GM20000 (cell line): ENCODE measurements around the gene ETS2.

ENCODE experiments used
- DNase-seq: peaks from one replicate; pipeline ENCODE4 v3.0.0; 2012; ENCODE audit warnings: low spot score
- TF ChIP-seq, protein P1 (sequence below): IDR thresholded peaks from 2 replicates; pipeline ENCODE4 v1.5.1; 2012; ENCODE audit warnings: mild to moderate bottlenecking, control low read depth; ENCODE audit errors: extremely low read depth, missing control alignments

The ETS2 gene

DNA sequence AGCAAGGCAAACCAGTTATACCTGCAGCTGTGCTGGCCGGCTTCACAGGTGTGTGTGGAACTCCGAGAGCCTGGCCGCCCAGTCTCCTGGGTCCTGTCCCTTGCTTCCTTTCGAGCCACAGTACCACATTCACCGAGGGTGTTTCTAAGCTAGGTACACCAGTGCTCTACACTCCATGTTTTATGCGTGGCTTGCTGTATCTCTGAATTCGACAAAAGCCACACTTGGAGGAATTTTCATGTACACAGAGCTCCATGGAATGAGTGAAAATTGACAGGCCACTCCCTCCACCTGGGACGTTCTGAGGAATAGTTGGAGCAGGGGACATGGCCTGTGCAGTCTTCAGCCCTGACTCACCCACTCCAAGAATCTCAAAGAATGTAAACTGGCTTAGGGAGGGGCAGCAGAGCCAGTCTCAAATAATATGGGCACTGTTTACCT lies 14.0 kb downstream of the ETS2 start:
- TF ChIP-seq, protein P1, sequence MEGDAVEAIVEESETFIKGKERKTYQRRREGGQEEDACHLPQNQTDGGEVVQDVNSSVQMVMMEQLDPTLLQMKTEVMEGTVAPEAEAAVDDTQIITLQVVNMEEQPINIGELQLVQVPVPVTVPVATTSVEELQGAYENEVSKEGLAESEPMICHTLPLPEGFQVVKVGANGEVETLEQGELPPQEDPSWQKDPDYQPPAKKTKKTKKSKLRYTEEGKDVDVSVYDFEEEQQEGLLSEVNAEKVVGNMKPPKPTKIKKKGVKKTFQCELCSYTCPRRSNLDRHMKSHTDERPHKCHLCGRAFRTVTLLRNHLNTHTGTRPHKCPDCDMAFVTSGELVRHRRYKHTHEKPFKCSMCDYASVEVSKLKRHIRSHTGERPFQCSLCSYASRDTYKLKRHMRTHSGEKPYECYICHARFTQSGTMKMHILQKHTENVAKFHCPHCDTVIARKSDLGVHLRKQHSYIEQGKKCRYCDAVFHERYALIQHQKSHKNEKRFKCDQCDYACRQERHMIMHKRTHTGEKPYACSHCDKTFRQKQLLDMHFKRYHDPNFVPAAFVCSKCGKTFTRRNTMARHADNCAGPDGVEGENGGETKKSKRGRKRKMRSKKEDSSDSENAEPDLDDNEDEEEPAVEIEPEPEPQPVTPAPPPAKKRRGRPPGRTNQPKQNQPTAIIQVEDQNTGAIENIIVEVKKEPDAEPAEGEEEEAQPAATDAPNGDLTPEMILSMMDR = no peak
- no peak for DNase-seq

DNA sequence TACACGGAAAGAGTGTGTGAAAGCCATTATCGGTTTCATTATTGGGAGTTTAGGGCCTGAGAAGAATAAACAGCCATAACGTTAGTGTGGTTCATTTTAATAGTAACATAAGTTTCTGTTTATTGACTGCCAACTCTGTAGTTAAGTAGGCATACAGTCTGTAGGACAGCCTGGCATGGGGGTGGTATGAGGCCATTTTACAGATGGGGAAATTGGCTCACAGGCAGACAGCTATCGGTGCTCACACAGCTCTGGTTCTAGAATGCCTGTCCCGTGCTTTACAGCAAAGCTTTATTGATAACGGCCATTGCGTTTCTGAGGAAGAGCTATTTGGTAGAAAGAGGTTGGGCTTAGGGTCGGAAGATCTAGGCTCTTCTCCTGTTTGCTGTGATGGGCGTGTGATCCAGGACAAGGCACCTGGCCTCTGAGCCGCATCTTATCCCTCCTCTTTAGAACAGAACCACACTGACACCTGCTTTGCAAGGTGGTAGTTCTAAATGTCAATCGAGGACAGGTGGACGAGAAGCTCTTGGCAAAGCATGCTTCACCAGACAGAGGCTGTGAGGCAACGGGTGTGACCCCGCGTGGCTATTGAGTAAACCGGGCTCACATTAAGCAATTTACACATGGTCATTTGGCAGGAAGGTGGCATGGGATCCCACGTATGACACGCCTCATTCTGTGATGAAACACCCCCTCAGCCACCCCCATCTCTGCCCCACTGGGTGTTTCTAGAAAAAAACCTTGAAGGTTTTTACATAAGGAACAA lies 14.9 kb downstream of the ETS2 start:
- DNase-seq = no peak

DNA sequence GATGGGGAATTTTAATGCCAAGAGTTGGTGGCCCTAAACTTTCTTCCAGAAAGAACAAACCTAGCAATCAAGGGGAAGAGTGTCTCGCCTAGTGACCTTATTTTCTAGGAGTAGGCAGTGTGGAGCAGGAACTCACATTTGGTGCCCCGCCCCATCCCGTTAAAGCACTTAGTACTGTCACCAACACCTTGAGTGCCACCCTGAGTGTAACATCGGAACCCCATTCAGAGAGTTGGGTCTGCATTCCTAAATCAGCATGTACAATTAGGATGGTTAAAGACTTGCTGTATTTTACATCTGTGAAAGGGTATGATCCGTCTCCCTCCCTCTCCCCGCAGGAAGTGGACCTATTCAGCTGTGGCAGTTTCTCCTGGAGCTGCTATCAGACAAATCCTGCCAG lies 15.5 kb downstream of the ETS2 start:
- TF ChIP-seq, protein P1 = no peak
- no peak for DNase-seq

More for the DNA sequence above, 14.9 kb downstream of the ETS2 start:
- TF ChIP-seq, protein P1 = no peak

DNA sequence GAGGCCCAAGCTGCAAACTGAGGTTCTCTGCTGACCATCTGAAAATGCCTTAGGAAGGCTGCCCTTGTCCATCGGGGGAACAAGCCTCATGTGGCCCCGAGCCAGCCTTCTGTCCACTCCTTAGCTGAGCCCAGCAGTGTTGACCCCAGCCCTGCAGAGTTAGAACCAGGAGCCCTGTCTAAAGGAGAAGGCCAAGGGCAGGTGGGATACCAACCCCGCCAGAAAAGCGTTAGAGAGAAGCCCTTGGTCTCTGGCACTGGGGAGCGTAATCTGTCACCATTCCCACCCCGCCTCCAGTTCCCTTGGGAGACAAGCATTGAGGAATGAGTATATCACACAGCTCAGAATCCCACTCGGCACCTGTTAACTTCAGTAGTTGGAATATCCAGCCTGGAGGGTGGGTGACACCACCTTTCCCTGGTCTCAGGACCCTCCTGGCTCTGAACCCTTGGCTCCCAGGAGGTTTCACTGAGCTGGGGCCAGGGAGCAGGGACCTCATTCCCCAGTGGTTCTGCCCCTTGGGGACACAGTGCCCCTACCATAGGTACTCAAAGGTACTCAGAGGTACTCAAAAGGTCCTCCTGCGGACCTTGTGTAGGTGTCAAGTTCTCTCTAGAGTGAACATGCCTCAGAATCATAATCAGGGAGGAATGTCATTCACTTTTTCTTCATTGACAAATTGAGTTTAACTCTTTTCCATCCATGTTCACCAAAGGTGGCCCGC lies 16.4 kb downstream of the ETS2 start:
- TF ChIP-seq, protein P1 = no peak
- no peak for DNase-seq

DNA sequence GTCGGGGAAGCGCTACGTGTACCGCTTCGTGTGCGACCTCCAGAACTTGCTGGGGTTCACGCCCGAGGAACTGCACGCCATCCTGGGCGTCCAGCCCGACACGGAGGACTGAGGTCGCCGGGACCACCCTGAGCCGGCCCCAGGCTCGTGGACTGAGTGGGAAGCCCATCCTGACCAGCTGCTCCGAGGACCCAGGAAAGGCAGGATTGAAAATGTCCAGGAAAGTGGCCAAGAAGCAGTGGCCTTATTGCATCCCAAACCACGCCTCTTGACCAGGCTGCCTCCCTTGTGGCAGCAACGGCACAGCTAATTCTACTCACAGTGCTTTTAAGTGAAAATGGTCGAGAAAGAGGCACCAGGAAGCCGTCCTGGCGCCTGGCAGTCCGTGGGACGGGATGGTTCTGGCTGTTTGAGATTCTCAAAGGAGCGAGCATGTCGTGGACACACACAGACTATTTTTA lies 17.1 kb downstream of the ETS2 start:
- no peak for DNase-seq
- TF ChIP-seq, protein P1 = no peak

DNA sequence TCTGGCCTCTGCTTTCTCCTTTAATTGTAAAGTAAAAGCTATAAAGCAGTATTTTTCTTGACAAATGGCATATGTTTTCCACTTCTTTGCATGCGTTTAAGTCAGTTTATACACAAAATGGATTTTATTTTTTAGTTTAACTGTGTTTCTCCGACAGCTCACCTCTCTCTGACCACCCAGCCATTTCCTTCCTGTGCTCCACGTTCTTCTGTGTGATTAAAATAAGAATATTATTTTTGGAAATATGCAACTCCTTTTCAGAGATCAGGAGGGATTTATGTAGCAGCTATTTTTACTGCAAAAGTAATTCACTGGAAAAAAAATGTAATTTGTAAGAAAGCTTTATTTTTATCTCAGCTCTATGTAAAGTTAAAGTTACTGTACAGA lies 18.0 kb downstream of the ETS2 start:
- TF ChIP-seq, protein P1 = no peak
- DNase-seq = no peak
